IMR-90 (cell line): ENCODE data around the gene ZACN. TPM values are rescaled to one million over a fixed set of nuclear protein-coding genes. Genes with fewer than 3 reads are reported as not detected.

Experiments
- ATAC-seq: fragments of 200-7000 bp; cut with Tn5 transposase; 2 replicates; pipeline ENCODE4 v1.9.1; 2020; ENCODE audit warnings: low read depth, mild to moderate bottlenecking, moderate library complexity
- BruUV-seq: library from RNA; stranded (reverse); fragments of 400-500 nt; replicated peaks from 2 replicates; lab custom pipeline; 2021; lab: Mats Ljungman, UMichigan
- CTCF ChIA-PET: fragments of 300-600 bp; formaldehyde crosslinking; extraction: SDS; loops from one replicate; lab custom pipeline; 2021; ENCODE audit warnings: antibody characterized with exemption; lab: Yijun Ruan, JAX
- POLR2A ChIA-PET: fragments of 300-600 bp; sonication (Branson Sonifier 250); formaldehyde crosslinking; loops from one replicate; lab custom pipeline; 2022; ENCODE audit warnings: antibody characterized with exemption; ENCODE audit not compliant: unreplicated experiment; lab: Charles Lee
- DNase-seq: peaks from one replicate; pipeline ENCODE4 v3.0.0; 2013
- H2AFZ ChIP-seq: replicated peaks from 2 replicates; pipeline ENCODE3; 2013; ENCODE audit warnings: low read length, mild to moderate bottlenecking; ENCODE audit not compliant: poor library complexity
- H2AK5ac ChIP-seq: 2 replicates; pipeline ENCODE4 v1.6.1; 2013; ENCODE audit warnings: low read depth, low read length, inconsistent platforms
- H2AK9ac ChIP-seq: replicated peaks from 2 replicates; pipeline ENCODE3; 2013; ENCODE audit warnings: mild to moderate bottlenecking, low read depth, low read length, moderate library complexity; ENCODE audit not compliant: poor library complexity
- H2BK120ac ChIP-seq: 2 replicates; pipeline ENCODE4 v1.6.1; 2013; ENCODE audit warnings: low read depth, low read length, inconsistent platforms
- H2BK15ac ChIP-seq: 3 replicates; pipeline ENCODE4 v1.6.1; 2013; ENCODE audit warnings: low read depth, low read length, inconsistent platforms
- H2BK20ac ChIP-seq: 2 replicates; pipeline ENCODE4 v1.6.1; 2013; ENCODE audit warnings: low read depth, mild to moderate bottlenecking, inconsistent platforms, low read length, moderate library complexity
- H2BK5ac ChIP-seq: 2 replicates; pipeline ENCODE4 v1.6.1; 2013; ENCODE audit warnings: mild to moderate bottlenecking, low read depth, low read length, inconsistent platforms; ENCODE audit not compliant: poor library complexity, severe bottlenecking
- H3K14ac ChIP-seq: replicated peaks from 2 replicates; pipeline ENCODE4 v1.6.1; 2013; ENCODE audit warnings: low read depth, low read length, inconsistent platforms
- H3K18ac ChIP-seq: 2 replicates; pipeline ENCODE4 v1.6.1; 2013; ENCODE audit warnings: low read depth, low read length, control low read depth
- H3K23ac ChIP-seq: 2 replicates; pipeline ENCODE4 v1.6.1; 2013; ENCODE audit warnings: low read depth, low read length, inconsistent platforms
- H3K27ac ChIP-seq: 2 replicates; pipeline ENCODE4 v1.5.1; 2013; ENCODE audit warnings: mild to moderate bottlenecking, control low read depth, low read length; ENCODE audit not compliant: insufficient read depth
- H3K27me3 ChIP-seq: 2 replicates; pipeline ENCODE4 v1.6.1; 2013; ENCODE audit warnings: low read length; ENCODE audit not compliant: control insufficient read depth, insufficient read depth
- H3K36me3 ChIP-seq: 2 replicates; pipeline ENCODE4 v1.6.1; 2013; ENCODE audit warnings: low read length, mixed read lengths; ENCODE audit not compliant: control insufficient read depth, insufficient read depth
- H3K4ac ChIP-seq: 2 replicates; pipeline ENCODE4 v1.6.1; 2013; ENCODE audit warnings: low read depth, low read length, inconsistent platforms
- H3K4me1 ChIP-seq: 2 replicates; pipeline ENCODE4 v1.6.1; 2013; ENCODE audit warnings: low read length, mixed read lengths; ENCODE audit not compliant: control insufficient read depth, insufficient read depth
- H3K4me2 ChIP-seq: 2 replicates; pipeline ENCODE4 v1.6.1; 2013; ENCODE audit warnings: low read depth, mild to moderate bottlenecking, control low read depth, low read length, moderate library complexity
- H3K4me3 ChIP-seq: 2 replicates; pipeline ENCODE4 v1.5.1; 2013; ENCODE audit warnings: low read depth, mild to moderate bottlenecking, control low read depth, low read length, moderate library complexity; ENCODE audit not compliant: insufficient read depth
- H3K56ac ChIP-seq: 2 replicates; pipeline ENCODE4 v1.6.1; 2013; ENCODE audit warnings: low read length, inconsistent platforms; ENCODE audit not compliant: insufficient read depth; ENCODE audit errors: extremely low read depth
- H3K79me1 ChIP-seq, 2 experiments: 2 replicates each; pipeline ENCODE4 v1.6.1; 2013; ENCODE audit warnings: low read length in 2 of 2, inconsistent platforms in 1 of 2, low read depth in 1 of 2
- H3K9ac ChIP-seq: 2 replicates; pipeline ENCODE4 v1.6.1; 2013; ENCODE audit warnings: low read depth, low read length, control low read depth
- H3K9me1 ChIP-seq: 2 replicates; pipeline ENCODE4 v1.6.1; 2013; ENCODE audit warnings: low read length, inconsistent platforms; ENCODE audit not compliant: insufficient read depth
- H3K9me3 ChIP-seq: 2 replicates; pipeline ENCODE4 v1.6.1; 2013; ENCODE audit warnings: low read length; ENCODE audit not compliant: control insufficient read depth, insufficient read depth
- H4K20me1 ChIP-seq: 2 replicates; pipeline ENCODE4 v1.6.1; 2013; ENCODE audit warnings: low read length, inconsistent platforms; ENCODE audit not compliant: insufficient read depth
- H4K5ac ChIP-seq: 2 replicates; pipeline ENCODE4 v1.6.1; 2013; ENCODE audit warnings: mild to moderate bottlenecking, low read depth, low read length, control low read depth
- H4K8ac ChIP-seq, 2 experiments: 2 replicates each; pipeline ENCODE4 v1.6.1; 2013; ENCODE audit warnings: low read depth in 2 of 2, low read length in 2 of 2, control low read depth in 1 of 2, inconsistent platforms in 1 of 2
- H4K91ac ChIP-seq: 2 replicates; pipeline ENCODE4 v1.6.1; 2013; ENCODE audit warnings: low read depth, low read length, inconsistent platforms; ENCODE audit not compliant: insufficient read depth
- CHD1 ChIP-seq: IDR thresholded peaks from 2 replicates; pipeline ENCODE4 v1.6.1; 2012; ENCODE audit warnings: low read depth, low read length, improper control_type of control experiment
- NFE2L2 ChIP-seq: fragments of 150-350 bp; IDR thresholded peaks from 2 replicates; pipeline ENCODE4 v1.6.1; 2016; ENCODE audit warnings: low read depth, mild to moderate bottlenecking, low read length
- WGBS, 2 experiments: methylation state at CpG; one replicate each; pipeline versions ENCODE4 v1.1.5 to v1.1.7; 2013; ENCODE audit warnings: missing lambda C conversion rate in 2 of 2; ENCODE audit not compliant: insufficient read length in 1 of 2; ENCODE audit errors: extremely low coverage in 2 of 2; 5-methylcytosine and 5-hydroxymethylcytosine counted together
- dilution Hi-C: fragments of 300-500 bp; cut with HindIII; formaldehyde crosslinking; loops from one replicate; pipeline ENCODE4 v1.14.3; 2018; ENCODE audit warnings: low sequenced_read_pairs; ENCODE audit not compliant: unreplicated experiment
- in situ Hi-C: fragments of 300-500 bp; cut with MboI; formaldehyde crosslinking; loops from 3 replicates; pipeline ENCODE4 v1.14.3; 2019; ENCODE audit warnings: low sequenced_read_pairs, inconsistent platforms, mixed read lengths
- intact Hi-C: fragments of 100-400 bp; cut with micrococcal nuclease; formaldehyde crosslinking; loops from 2 replicates; pipeline ENCODE4 v1.10.0; 2022
- polyA plus RNA-seq, 3 experiments: library from polyadenylated mRNA; depleted of rRNA; stranded (reverse); fragments of >200 nt; gene quantifications; 2 replicates each; pipeline ENCODE4 v1.2.3, GENCODE V29; 2012; ENCODE audit warnings: low replicate concordance in 1 of 3
- total RNA-seq: library from RNA; depleted of rRNA; stranded (reverse); fragments of >200 nt; gene quantifications from 2 replicates; pipeline ENCODE4 v1.2.3, GENCODE V29; 2012

Gene ZACN
- total and polyA plus RNA-seq, 2 of the 4 experiments (the other 2 are of a cell fraction): not detected

- Histone ChIP-seq H3K4ac (no peak overlapping the region), H2BK20ac (no peak overlapping the region), H3K9me1 (peaks cover 5% of the 10 kb centered on the region; the same call in 1 of the 2 replicates), H2AK5ac (no peak overlapping the region), H2BK5ac (no peak overlapping the region), H3K18ac (no peak overlapping the region), H2BK15ac (no peak overlapping the region), H2AFZ (no peak overlapping the region), H2AK9ac (no peak overlapping the region), H4K91ac (no peak overlapping the region), H3K36me3 (peaks cover 54% of the 10 kb centered on the region), H2BK120ac (no peak overlapping the region), H3K27me3 (no peaks in the 10 kb centered on the region), H3K79me1 (no peaks in the 10 kb centered on the region; a peak in 1 of 4 replicates), H3K9me3 (no peaks in the 10 kb centered on the region), H3K27ac (no peak overlapping the region), H4K20me1 (0 out of 2 replicates have a peak, but pooled peaks cover 8% of the 10 kb centered on the region), H3K9ac (no peak overlapping the region), H3K4me3 (no peak overlapping the region), H4K5ac (no peak overlapping the region), H3K14ac (no peak overlapping the region), H3K23ac (no peak overlapping the region), H3K56ac (no peak overlapping the region), H3K4me2 (no peak overlapping the region), H4K8ac (no peak overlapping the region), H3K4me1 (no peaks in the 10 kb centered on the region)
- no peak for ATAC-seq
- POLR2A ChIA-PET: no interaction called here
- dilution Hi-C loops (no loop called here), in situ Hi-C loops (no loop called here), intact Hi-C loops (loop anchor here (5.0 kb wide), 1 partner anchor 33 kb away; the partner anchor contains the start of genes GALR2 and SRP68)
- DNase-seq: peak; percentile 40
- 68% methylated on average over 6 of the region's 6 CpGs; no CpG with 5 or more reads in 1 of the 2 experiments for WGBS, 2 experiments
- TSS peak; percentile 96 for BruUV-seq
- TF ChIP-seq NFE2L2 (0 out of 2 replicates have a peak, but pooled peaks have one; percentile 36), CHD1 (no peak)
- CTCF ChIA-PET: no interaction called here
Observed at GRCh38 chr17:76039121-76039520, 39.9 kb upstream of the ZACN start.
